Measurements from ENCODE around the gene ABCC4. TPM values are rescaled to one million over a fixed set of nuclear protein-coding genes. Genes with fewer than 3 reads are reported as not detected.

ABCC4 gene, protein sequence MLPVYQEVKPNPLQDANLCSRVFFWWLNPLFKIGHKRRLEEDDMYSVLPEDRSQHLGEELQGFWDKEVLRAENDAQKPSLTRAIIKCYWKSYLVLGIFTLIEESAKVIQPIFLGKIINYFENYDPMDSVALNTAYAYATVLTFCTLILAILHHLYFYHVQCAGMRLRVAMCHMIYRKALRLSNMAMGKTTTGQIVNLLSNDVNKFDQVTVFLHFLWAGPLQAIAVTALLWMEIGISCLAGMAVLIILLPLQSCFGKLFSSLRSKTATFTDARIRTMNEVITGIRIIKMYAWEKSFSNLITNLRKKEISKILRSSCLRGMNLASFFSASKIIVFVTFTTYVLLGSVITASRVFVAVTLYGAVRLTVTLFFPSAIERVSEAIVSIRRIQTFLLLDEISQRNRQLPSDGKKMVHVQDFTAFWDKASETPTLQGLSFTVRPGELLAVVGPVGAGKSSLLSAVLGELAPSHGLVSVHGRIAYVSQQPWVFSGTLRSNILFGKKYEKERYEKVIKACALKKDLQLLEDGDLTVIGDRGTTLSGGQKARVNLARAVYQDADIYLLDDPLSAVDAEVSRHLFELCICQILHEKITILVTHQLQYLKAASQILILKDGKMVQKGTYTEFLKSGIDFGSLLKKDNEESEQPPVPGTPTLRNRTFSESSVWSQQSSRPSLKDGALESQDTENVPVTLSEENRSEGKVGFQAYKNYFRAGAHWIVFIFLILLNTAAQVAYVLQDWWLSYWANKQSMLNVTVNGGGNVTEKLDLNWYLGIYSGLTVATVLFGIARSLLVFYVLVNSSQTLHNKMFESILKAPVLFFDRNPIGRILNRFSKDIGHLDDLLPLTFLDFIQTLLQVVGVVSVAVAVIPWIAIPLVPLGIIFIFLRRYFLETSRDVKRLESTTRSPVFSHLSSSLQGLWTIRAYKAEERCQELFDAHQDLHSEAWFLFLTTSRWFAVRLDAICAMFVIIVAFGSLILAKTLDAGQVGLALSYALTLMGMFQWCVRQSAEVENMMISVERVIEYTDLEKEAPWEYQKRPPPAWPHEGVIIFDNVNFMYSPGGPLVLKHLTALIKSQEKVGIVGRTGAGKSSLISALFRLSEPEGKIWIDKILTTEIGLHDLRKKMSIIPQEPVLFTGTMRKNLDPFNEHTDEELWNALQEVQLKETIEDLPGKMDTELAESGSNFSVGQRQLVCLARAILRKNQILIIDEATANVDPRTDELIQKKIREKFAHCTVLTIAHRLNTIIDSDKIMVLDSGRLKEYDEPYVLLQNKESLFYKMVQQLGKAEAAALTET (N-terminal part only)
- 17.7 and 18.9 TPM in 2 replicates for total RNA-seq (2014; rRNA removed)
- percentile 66 among the genes with signal in this experiment for Bru-seq, nascent RNA
- percentile 60 among the genes with signal in this experiment for BruChase-seq, experiment 1, labeled RNA remaining after a 6-hour chase
- BruChase-seq, experiment 2, labeled RNA remaining after a 2-hour chase, result percentile 68 among the genes with signal in this experiment
- long read RNA-seq, full-length matches to known transcripts, result 26 of 74 reads
- long read RNA-seq, partial matches to known transcripts, result 29 of 74 reads
- long read RNA-seq, other reads (novel, unspliced or antisense), result 19 of 74 reads

DNA sequence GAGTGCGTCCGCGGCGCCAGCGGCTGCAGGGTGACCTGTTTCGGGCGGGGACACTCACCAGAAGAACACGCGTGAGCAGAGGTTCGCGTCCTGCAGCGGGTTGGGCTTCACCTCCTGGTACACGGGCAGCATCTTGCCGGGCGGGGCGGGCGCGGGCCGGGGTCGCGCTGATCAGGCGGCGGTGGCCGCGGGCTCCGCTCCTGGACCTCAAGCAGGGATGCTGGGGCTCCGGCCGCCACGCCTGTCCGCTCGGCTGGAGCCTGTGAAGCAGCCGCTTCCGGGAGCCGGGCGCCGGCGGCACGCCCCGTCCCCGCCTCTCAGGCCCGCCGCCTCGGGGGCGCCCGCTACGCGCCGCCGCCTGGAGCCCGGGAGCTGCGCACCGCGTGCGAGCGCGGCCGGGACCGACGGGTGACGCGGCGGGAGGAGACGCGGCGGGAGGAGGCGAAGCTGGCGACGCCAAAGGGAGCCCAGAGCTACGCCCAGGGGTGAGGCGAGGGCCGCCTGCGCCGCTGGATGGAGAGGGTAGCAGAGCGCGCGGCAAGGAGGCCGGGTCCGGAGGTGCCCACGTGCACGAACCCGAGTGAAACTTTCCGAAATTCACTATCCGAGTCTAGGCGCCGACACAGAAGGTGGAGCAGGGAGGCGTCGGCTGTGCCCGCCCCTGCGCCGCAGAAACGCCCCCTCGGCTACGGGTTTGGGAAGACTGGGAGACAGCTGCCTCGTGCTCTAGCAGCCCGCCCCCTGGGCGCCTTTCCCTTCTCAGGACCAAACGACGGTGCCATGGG lies at the start of gene ABCC4:
Gene ABCC4 (minus strand): TSS at position 269 of the 785 bp plus-strand sequence. CDS start 137 bp downstream, at position 132.
- Histone ChIP-seq H3F3A (ENCODE audit: low read length, unreplicated experiment) (no peaks in the 10 kb centered on the region), H2AFZ (ENCODE audit: low read length) (peak within 1 kb of the TSS; percentile 95), H3K4me3 (ENCODE audit: low read length) (peak within 1 kb of the TSS; percentile 85), H3K79me2 (ENCODE audit: low read length) (peaks cover 39% of the 10 kb centered on the region), H3K27me3 (ENCODE audit: low read length) (no peaks in the 10 kb centered on the region), H3K4me1 (ENCODE audit: insufficient read depth, low read length) (peaks cover 30% of the 10 kb centered on the region), H3K36me3 (ENCODE audit: low read depth, low read length) (no peaks in the 10 kb centered on the region), H3K27ac (ENCODE audit: low read length) (peak within 1 kb of the TSS; percentile 59), H3K9me2 (replicated peaks; ENCODE audit: low read length) (no peaks in the 10 kb centered on the region), H4K20me1 (ENCODE audit: low read length) (0 out of 2 replicates have a peak, but pooled peaks cover 4% of the 10 kb centered on the region), H3K9ac (ENCODE audit: low read length) (peak within 1 kb of the TSS; percentile 87), H3K9me3 (ENCODE audit: low read length) (no peaks in the 10 kb centered on the region), H3K4me2 (ENCODE audit: low read length) (peak within 1 kb of the TSS; percentile 96)
- ATAC-seq (peak; percentile 71), DNase-seq (peak; percentile 75)
- BruUV-seq (replicated peaks), result no TSS peak
- ChIA-PET CTCF (interaction anchor here (0.5 to 0.9 kb wide), 3 partner anchors 79 to 119 kb away, joined by 3 to 9 read pairs (median 4); no protein-coding TSS in a partner anchor), POLR2A (ENCODE audit: unreplicated experiment) (no interaction called here)
- TF ChIP-seq CTCF (conservative IDR thresholded peaks at IDR 0.05; ENCODE audit: low read depth, low read length), result no peak
- TF ChIP-seq EZH2phosphoT487 (IDR thresholded peaks at IDR 0.05; ENCODE audit: borderline replicate concordance, low read length), result no peak
- TF ChIP-seq EZH2 (IDR thresholded peaks at IDR 0.05; ENCODE audit: low read length, unreplicated experiment), result no peak
- intact Hi-C loops (cut with micrococcal nuclease), result loop anchor here (1.0 to 5.0 kb wide), 2 partner anchors 30 to 44 kb away; no protein-coding TSS in a partner anchor

- Histone ChIP-seq H3K27me3 (ENCODE audit: low read length) (no peaks in the 10 kb centered on the region), H2AFZ (ENCODE audit: low read length) (no peak overlapping the region), H3K4me3 (ENCODE audit: low read length) (no peak overlapping the region), H3K36me3 (ENCODE audit: low read depth, low read length) (no peaks in the 10 kb centered on the region), H3K4me2 (ENCODE audit: low read length) (no peak overlapping the region), H3K4me1 (ENCODE audit: insufficient read depth, low read length) (no peaks in the 10 kb centered on the region), H3K27ac (ENCODE audit: low read length) (no peak overlapping the region), H4K20me1 (ENCODE audit: low read length) (no peaks in the 10 kb centered on the region), H3K9me3 (ENCODE audit: low read length) (no peaks in the 10 kb centered on the region), H3F3A (ENCODE audit: low read length, unreplicated experiment) (no peaks in the 10 kb centered on the region), H3K79me2 (ENCODE audit: low read length) (no peaks in the 10 kb centered on the region), H3K9me2 (replicated peaks; ENCODE audit: low read length) (no peaks in the 10 kb centered on the region), H3K9ac (ENCODE audit: low read length) (no peak overlapping the region)
- no TSS peak for BruUV-seq (replicated peaks)
- no peak for ATAC-seq
- no peak for TF ChIP-seq EZH2 (IDR thresholded peaks at IDR 0.05; ENCODE audit: low read length, unreplicated experiment)
- no peak for TF ChIP-seq EZH2phosphoT487 (IDR thresholded peaks at IDR 0.05; ENCODE audit: borderline replicate concordance, low read length)
- CTCF ChIA-PET, result no interaction called here
- intact Hi-C loops (cut with micrococcal nuclease), result no loop called here
- POLR2A ChIA-PET (ENCODE audit: unreplicated experiment), result no interaction called here
- DNase-seq, result no peak
Measured at GRCh38 chr13:95349267-95349666, 48.0 kb upstream of the ABCC4 start.

Measured in PC-3 (cell line).